ENCODE results near the gene TBRG4. TPM values are rescaled to one million over a fixed set of nuclear protein-coding genes. Genes with fewer than 3 reads are reported as not detected.

TBRG4 gene
- total RNA-seq, 1 donor from 2014 or later: 74.4 TPM

DNA sequence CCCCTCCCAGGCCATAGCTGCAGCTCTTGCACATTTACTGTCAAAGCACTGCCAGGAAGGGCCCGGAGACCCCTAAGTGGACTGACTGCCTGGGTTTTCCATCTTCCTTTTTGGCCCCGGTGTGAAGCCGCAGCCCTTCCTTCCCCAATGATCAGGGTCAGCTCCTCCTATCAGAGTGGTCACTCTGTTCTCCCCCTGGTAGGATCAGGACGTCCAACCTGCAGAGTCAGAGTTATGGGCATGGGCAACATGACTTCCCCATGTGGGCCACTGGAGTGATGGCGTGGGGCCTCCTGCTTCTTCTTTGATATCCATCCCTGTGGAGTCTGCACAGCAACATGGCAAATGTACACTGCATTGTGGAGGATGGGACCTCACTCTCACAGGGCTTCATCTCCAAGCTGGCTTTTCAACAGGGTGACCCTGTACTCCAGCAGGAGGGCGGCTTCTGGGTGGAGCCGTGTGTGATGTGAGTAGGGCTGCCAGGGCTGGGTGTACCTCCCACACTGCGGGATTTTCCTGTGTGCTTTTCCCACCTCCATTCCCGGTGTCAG, 39.7 kb upstream of the TBRG4 start:
- H3K4me3 ChIP-seq (ENCODE audit: low read depth, low read length): no peak overlapping the region
- no peak for DNase-seq (ENCODE audit: low read depth)
- TF ChIP-seq, protein P1, sequence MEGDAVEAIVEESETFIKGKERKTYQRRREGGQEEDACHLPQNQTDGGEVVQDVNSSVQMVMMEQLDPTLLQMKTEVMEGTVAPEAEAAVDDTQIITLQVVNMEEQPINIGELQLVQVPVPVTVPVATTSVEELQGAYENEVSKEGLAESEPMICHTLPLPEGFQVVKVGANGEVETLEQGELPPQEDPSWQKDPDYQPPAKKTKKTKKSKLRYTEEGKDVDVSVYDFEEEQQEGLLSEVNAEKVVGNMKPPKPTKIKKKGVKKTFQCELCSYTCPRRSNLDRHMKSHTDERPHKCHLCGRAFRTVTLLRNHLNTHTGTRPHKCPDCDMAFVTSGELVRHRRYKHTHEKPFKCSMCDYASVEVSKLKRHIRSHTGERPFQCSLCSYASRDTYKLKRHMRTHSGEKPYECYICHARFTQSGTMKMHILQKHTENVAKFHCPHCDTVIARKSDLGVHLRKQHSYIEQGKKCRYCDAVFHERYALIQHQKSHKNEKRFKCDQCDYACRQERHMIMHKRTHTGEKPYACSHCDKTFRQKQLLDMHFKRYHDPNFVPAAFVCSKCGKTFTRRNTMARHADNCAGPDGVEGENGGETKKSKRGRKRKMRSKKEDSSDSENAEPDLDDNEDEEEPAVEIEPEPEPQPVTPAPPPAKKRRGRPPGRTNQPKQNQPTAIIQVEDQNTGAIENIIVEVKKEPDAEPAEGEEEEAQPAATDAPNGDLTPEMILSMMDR (conservative IDR thresholded peaks at IDR 0.05; ENCODE audit: low read depth, low read length): no peak

DNA sequence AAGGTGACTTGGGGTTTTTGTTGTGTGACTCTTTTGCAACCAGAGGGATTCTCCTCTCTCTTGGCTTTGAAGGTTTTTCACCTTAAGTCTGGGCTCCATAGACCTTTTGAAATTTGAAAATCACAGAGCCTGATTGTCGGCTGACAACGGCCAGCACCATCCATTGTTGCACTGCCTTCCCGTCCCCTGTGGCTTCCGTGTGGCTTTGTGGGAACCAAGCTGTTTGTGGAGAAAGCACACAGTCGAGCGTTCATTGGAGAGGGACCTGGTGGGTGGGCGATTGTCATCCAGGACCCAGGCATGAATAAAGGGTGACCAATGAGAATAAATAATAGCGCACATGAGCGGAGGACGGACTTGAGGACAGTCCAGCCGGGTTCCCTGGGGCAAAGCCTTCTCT, 38.7 kb upstream of the TBRG4 start:
- TF ChIP-seq, protein P1 (conservative IDR thresholded peaks at IDR 0.05; ENCODE audit: low read depth, low read length): no peak
- H3K4me3 ChIP-seq (ENCODE audit: low read depth, low read length): no peak overlapping the region
- no peak for DNase-seq (ENCODE audit: low read depth)

DNA sequence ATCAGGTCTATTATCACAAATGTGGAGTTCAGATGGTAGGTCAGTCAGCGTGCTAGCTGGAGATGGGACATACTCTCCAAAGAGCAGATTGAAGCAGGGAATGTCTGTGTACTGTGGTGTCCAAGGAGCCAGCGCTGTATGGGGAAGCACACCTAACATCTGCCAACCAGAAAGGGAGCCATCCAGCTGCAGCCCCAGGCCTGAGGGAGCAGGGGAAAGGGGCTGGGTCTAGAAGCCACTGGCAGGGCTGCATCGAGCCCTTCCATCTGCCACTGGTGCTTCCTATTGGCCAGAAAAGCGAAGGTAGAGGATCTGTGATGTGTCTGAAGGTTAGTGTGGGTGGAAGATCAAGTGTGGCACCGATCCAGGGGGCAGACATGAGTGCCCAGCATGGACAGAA, 38.1 kb upstream of the TBRG4 start:
- H3K4me3 ChIP-seq (ENCODE audit: low read depth, low read length): no peak overlapping the region

DNA sequence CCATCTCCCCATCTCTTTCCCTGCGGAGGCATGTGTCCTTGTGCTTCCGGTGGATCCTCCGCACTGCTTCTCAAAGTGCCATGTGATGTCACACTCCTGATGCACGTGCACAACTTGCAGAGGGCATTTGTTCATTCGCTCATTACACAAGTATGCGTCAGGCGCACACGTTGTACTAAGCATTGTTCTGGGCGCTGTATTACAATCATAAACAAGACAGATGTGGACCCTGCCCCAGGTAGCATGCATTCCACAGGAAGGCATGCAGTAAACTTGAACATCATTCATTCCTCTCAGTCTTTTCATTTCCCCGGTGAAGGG, 37.1 kb upstream of the TBRG4 start:
- DNase-seq (ENCODE audit: low read depth): no peak
- no peak overlapping the region for H3K4me3 ChIP-seq (ENCODE audit: low read depth, low read length)
- TF ChIP-seq, protein P1 (conservative IDR thresholded peaks at IDR 0.05; ENCODE audit: low read depth, low read length): no peak

More for the DNA sequence above, 38.1 kb upstream of the TBRG4 start:
- TF ChIP-seq, protein P1 (conservative IDR thresholded peaks at IDR 0.05; ENCODE audit: low read depth, low read length): no peak
- no peak for DNase-seq (ENCODE audit: low read depth)

DNA sequence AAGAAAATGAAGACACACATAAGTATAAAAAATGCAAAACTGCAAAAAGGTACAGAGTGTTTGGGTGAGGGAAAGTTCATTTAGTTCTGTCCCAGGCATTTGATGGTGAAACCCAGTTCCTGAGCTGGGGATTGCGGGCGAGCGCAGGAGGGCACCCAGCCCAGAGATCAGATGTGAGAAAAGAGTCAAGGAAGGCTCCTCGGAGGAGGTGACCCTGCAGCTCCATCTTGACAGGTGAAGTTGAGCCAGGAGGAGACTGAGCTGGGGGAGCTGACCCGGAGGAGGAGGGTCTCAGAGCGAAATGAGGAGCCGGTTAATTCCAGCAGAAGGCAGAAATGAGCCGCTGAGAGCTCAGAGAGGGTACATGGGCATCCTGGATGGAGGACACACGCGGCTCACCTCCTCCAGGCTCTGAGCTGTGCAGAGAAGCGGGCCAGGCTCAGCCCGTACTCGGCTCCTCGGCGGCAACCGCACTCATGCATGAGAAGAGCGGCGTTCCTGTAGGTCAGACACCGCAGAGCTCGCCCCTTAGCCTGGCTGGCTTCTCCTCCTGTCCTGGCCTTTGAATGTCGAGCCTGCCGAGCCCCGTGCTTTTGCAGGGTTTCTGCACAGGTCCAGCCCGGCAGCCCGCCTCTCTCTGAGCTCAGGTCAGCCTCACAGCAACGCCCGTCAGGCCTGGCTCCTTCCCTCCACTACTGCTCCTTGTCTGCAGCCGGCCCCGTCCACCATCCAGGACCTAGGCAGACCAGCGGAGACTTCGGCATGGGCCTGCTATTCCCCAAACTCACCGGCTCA, 36.6 kb upstream of the TBRG4 start:
- no peak overlapping the region for H3K4me3 ChIP-seq (ENCODE audit: low read depth, low read length)
- TF ChIP-seq, protein P1 (conservative IDR thresholded peaks at IDR 0.05; ENCODE audit: low read depth, low read length): no peak
- DNase-seq (ENCODE audit: low read depth): no peak

DNA sequence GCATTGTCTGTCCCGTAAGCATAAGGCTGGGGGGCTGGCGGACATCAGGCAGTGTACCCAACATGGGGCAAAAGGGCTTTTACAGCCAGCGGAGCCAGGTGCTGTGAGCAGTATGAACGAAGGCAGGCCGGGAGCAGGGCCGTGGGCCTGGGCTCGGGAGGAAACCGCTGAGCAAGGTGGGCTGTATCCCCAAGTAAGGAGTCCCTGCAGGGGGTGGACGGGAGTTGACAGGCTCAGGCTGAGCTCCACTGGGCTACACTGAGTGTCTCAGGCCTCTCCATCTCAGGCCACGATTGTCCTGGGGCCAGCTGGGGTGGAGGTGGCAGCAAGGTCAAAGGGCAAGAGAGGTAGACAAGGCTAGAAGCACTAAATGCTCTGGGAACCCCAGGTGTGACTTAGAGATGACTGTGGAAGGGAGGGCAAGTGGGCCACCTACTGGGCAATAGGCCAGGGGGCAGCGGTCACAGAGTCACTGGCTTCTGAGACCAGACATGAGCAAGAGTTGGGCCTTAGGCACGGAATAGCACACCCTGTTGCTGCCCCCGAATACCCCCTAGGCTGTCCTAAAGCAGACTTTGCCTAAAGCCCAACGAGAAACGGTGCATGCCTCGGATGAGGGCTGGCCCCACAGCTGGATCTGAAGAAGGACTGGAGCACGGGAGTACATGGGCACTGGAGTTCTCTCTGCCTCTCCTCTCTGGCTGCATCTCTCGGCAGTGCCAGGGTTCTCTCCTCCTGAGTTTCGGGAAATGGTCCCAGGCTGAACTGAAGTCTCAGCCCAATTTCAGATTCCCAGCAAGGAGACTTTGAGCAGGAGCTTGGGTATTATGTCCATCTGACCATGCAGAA, 35.3 kb upstream of the TBRG4 start:
- TF ChIP-seq, protein P1 (conservative IDR thresholded peaks at IDR 0.05; ENCODE audit: low read depth, low read length): no peak
- DNase-seq (ENCODE audit: low read depth): no peak
- H3K4me3 ChIP-seq (ENCODE audit: low read depth, low read length): no peak overlapping the region
